ENCODE measurements around the gene CHST8.

Gene CHST8

DNA sequence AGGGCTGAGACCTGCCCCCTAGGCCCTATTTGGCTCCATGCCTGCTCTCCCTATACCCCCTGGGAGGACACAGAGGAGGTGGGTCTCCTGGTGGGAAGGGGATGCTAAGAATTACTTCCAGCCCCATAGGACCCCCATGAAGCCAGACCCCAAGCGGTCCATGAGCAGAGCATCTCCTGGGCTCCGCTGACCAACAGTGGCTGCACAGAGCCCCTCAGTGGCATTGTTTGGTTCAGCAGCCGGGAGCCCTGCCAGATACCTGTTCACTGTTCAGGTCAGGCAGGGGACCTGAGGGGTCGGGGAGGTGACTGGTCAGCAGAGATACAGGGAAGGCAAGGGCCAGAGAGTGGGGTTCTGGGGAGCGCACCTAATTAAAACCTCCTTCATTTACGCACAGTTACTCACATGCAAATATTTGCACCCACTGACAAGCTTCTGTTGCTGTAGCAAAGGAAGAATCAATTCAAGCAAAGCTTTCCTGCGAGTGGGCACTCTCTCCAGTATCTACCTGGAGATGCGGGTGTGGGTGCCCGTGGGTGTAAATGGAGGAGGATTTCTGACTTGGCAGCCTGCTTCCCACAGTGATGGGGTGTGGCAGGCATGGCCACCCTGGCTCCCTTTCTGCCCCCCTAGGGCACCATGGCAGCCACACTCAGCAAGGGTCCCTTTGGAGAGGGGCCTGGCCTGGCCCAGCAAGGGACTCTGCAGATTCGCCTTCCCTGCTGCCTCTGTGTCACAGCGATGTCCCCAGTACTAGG, 83.5 kb downstream of the CHST8 start:
- Histone ChIP-seq H3K9ac (ENCODE audit: low read length) (no peak overlapping the region), H3K9me2 (replicated peaks; ENCODE audit: insufficient read depth, low read length) (no peaks in the 10 kb centered on the region), H4K20me1 (ENCODE audit: insufficient read depth, low read length) (no peaks in the 10 kb centered on the region), H3K4me3 (ENCODE audit: low read length) (no peak overlapping the region), H3K4me2 (ENCODE audit: low read depth, low read length) (no peak overlapping the region), H3F3A (ENCODE audit: insufficient read depth, low read length) (no peaks in the 10 kb centered on the region), H3K79me2 (ENCODE audit: low read length) (no peaks in the 10 kb centered on the region), H3K36me3 (replicated peaks; ENCODE audit: insufficient read depth, low read length) (no peaks in the 10 kb centered on the region), H2AFZ (ENCODE audit: low read length) (no peak overlapping the region), H3K9me3 (replicated peaks; ENCODE audit: insufficient read depth, low read length) (no peaks in the 10 kb centered on the region), H3K4me1 (ENCODE audit: low read length) (no peaks in the 10 kb centered on the region), H3K27me3 (replicated peaks; ENCODE audit: insufficient read depth, low read length) (peaks cover 18% of the 10 kb centered on the region), H3K27ac (ENCODE audit: low read length) (no peak overlapping the region)
- DNase-seq = no peak
- TF ChIP-seq EZH2 (optimal IDR thresholded peaks at IDR 0.05; ENCODE audit: low read depth, low read length) = no peak
- TF ChIP-seq EZH2phosphoT487 (IDR thresholded peaks at IDR 0.05; ENCODE audit: low read length) = no peak
- TF ChIP-seq, protein P1, sequence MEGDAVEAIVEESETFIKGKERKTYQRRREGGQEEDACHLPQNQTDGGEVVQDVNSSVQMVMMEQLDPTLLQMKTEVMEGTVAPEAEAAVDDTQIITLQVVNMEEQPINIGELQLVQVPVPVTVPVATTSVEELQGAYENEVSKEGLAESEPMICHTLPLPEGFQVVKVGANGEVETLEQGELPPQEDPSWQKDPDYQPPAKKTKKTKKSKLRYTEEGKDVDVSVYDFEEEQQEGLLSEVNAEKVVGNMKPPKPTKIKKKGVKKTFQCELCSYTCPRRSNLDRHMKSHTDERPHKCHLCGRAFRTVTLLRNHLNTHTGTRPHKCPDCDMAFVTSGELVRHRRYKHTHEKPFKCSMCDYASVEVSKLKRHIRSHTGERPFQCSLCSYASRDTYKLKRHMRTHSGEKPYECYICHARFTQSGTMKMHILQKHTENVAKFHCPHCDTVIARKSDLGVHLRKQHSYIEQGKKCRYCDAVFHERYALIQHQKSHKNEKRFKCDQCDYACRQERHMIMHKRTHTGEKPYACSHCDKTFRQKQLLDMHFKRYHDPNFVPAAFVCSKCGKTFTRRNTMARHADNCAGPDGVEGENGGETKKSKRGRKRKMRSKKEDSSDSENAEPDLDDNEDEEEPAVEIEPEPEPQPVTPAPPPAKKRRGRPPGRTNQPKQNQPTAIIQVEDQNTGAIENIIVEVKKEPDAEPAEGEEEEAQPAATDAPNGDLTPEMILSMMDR (IDR thresholded peaks at IDR 0.05; ENCODE audit: low read length) = no peak; the same call in 1 of the 2 replicates

DNA sequence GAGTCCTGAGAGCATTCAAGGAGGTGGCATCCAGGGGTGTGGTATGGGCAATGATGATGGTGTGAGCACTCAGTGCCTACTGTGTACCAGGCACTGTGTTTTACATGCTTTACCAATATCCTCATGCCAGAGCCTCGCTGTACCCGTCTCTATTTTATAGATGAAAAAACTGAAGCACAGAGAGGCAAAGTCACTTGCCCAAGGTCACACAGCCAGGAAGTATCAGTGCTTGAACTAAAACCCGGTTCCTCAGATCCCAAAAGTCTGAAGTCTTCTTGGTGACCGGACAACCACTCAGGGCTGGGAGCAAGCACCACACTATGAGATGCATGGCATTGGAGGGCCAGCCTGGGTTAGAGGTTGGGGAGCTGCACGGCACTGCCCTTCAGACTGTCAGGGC, 84.1 kb downstream of the CHST8 start:
- no peaks in the 10 kb centered on the region for H3K9me2 ChIP-seq (replicated peaks; ENCODE audit: insufficient read depth, low read length)
- H3K9me3 ChIP-seq (replicated peaks; ENCODE audit: insufficient read depth, low read length) = no peaks in the 10 kb centered on the region
- H3K4me1 ChIP-seq (ENCODE audit: low read length) = no peaks in the 10 kb centered on the region
- H3K4me2 ChIP-seq (ENCODE audit: low read depth, low read length) = no peak overlapping the region
- H3K9ac ChIP-seq (ENCODE audit: low read length) = no peak overlapping the region
- no peaks in the 10 kb centered on the region for H3K36me3 ChIP-seq (replicated peaks; ENCODE audit: insufficient read depth, low read length)
- no peak overlapping the region for H3K27ac ChIP-seq (ENCODE audit: low read length)
- TF ChIP-seq, protein P1 (IDR thresholded peaks at IDR 0.05; ENCODE audit: low read length) = no peak
- TF ChIP-seq EZH2phosphoT487 (IDR thresholded peaks at IDR 0.05; ENCODE audit: low read length) = no peak
- TF ChIP-seq EZH2 (optimal IDR thresholded peaks at IDR 0.05; ENCODE audit: low read depth, low read length) = no peak
- peaks cover 12% of the 10 kb centered on the region for H3K27me3 ChIP-seq (replicated peaks; ENCODE audit: insufficient read depth, low read length)
- no peaks in the 10 kb centered on the region for H3K79me2 ChIP-seq (ENCODE audit: low read length)
- H3F3A ChIP-seq (ENCODE audit: insufficient read depth, low read length) = no peaks in the 10 kb centered on the region
- H4K20me1 ChIP-seq (ENCODE audit: insufficient read depth, low read length) = no peaks in the 10 kb centered on the region
- no peak overlapping the region for H3K4me3 ChIP-seq (ENCODE audit: low read length)
- no peak overlapping the region for H2AFZ ChIP-seq (ENCODE audit: low read length)
- no peak for DNase-seq

GRCh38 chr19:33706631-33707030, 84.9 kb downstream of the CHST8 start:
- Histone ChIP-seq H3K9me2 (replicated peaks; ENCODE audit: insufficient read depth, low read length) (no peaks in the 10 kb centered on the region), H3K36me3 (replicated peaks; ENCODE audit: insufficient read depth, low read length) (no peaks in the 10 kb centered on the region), H3K4me3 (ENCODE audit: low read length) (no peak overlapping the region), H3K4me1 (ENCODE audit: low read length) (no peaks in the 10 kb centered on the region), H3K4me2 (ENCODE audit: low read depth, low read length) (no peak overlapping the region), H3K79me2 (ENCODE audit: low read length) (no peaks in the 10 kb centered on the region), H3K27me3 (replicated peaks; ENCODE audit: insufficient read depth, low read length) (peaks cover 11% of the 10 kb centered on the region), H3K9me3 (replicated peaks; ENCODE audit: insufficient read depth, low read length) (no peaks in the 10 kb centered on the region), H4K20me1 (ENCODE audit: insufficient read depth, low read length) (no peaks in the 10 kb centered on the region), H3K9ac (ENCODE audit: low read length) (no peak overlapping the region), H3F3A (ENCODE audit: insufficient read depth, low read length) (no peaks in the 10 kb centered on the region), H3K27ac (ENCODE audit: low read length) (no peak overlapping the region), H2AFZ (ENCODE audit: low read length) (no peak overlapping the region)
- no peak for DNase-seq
- TF ChIP-seq EZH2phosphoT487 (IDR thresholded peaks at IDR 0.05; ENCODE audit: low read length) (no peak), EZH2 (optimal IDR thresholded peaks at IDR 0.05; ENCODE audit: low read depth, low read length) (no peak)

DNA sequence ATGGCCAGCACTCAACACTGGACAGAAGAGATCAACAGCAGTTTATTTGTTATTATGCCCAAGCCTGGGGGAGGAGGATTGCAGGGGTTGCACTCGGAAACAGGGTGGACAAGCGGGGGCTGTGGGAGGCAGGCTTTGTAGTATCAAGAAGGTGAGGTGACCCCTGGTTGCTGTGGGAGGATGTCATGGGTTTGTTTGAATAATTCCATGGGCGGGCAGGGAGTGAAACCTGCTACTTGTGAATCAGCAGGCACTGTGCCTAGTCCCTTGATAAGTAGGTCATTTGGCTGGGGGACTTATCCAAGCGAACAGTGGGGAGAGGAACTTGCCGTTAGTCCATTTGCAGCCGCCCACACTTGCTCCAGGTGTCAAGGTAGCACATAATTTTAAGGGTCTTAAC, 90.5 kb downstream of the CHST8 start:
- no peak overlapping the region for H3K4me2 ChIP-seq (ENCODE audit: low read depth, low read length)
- no peak overlapping the region for H3K4me3 ChIP-seq (ENCODE audit: low read length)
- no peaks in the 10 kb centered on the region for H3K4me1 ChIP-seq (ENCODE audit: low read length)
- TF ChIP-seq, protein P1 (IDR thresholded peaks at IDR 0.05; ENCODE audit: low read length) = no peak
- TF ChIP-seq EZH2 (optimal IDR thresholded peaks at IDR 0.05; ENCODE audit: low read depth, low read length) = no peak
- H3K79me2 ChIP-seq (ENCODE audit: low read length) = no peaks in the 10 kb centered on the region
- H3K27me3 ChIP-seq (replicated peaks; ENCODE audit: insufficient read depth, low read length) = peaks cover 4% of the 10 kb centered on the region; the same call in 1 of the 2 replicates
- H2AFZ ChIP-seq (ENCODE audit: low read length) = no peak overlapping the region
- no peaks in the 10 kb centered on the region for H3F3A ChIP-seq (ENCODE audit: insufficient read depth, low read length)
- H4K20me1 ChIP-seq (ENCODE audit: insufficient read depth, low read length) = no peaks in the 10 kb centered on the region
- H3K9ac ChIP-seq (ENCODE audit: low read length) = no peak overlapping the region
- no peaks in the 10 kb centered on the region for H3K9me3 ChIP-seq (replicated peaks; ENCODE audit: insufficient read depth, low read length)
- no peaks in the 10 kb centered on the region for H3K36me3 ChIP-seq (replicated peaks; ENCODE audit: insufficient read depth, low read length)
- DNase-seq = no peak
- H3K9me2 ChIP-seq (replicated peaks; ENCODE audit: insufficient read depth, low read length) = no peaks in the 10 kb centered on the region
- H3K27ac ChIP-seq (ENCODE audit: low read length) = no peak overlapping the region
